Measurements from ENCODE around the gene ARHGAP25. TPM values are rescaled to one million over a fixed set of nuclear protein-coding genes. Genes with fewer than 3 reads are reported as not detected.

Gene ARHGAP25
- total and polyA plus RNA-seq, 2 experiments from 2014 or later, result 1.9 to 2.0 TPM

DNA sequence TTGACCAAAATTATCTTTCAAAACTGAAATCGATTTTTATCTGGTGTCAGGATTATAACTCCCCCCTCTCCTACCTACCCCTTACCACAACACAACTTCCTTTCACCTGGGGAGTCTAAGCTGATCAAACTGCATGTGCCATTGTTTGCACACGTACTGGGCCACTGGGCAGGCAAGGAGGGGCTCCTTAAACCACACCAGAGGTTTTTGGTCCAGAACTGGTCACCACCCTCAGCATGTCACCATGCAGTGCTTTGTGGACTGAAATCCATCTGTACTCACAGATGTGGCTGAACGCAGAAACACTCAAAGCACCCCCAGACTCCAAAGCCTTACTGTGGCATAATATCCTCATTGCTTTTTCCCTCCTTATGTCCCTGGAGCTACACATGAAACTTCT is 13.9 kb upstream of the ARHGAP25 start:
- Histone ChIP-seq H3K4me3 (no peak overlapping the region), H2AFZ (no peak overlapping the region), H3K27me3 (ENCODE audit: insufficient read depth) (no peaks in the 10 kb centered on the region), H4K20me1 (replicated peaks; ENCODE audit: insufficient read depth) (no peaks in the 10 kb centered on the region), H3K4me2 (no peak overlapping the region), H3K9me2 (ENCODE audit: insufficient read depth) (no peaks in the 10 kb centered on the region), H3K27ac (ENCODE audit: low read depth) (no peak overlapping the region), H3F3A (replicated peaks; ENCODE audit: low read depth) (no peaks in the 10 kb centered on the region), H3K36me3 (ENCODE audit: insufficient read depth) (no peaks in the 10 kb centered on the region), H3K79me2 (replicated peaks; ENCODE audit: insufficient read depth) (no peaks in the 10 kb centered on the region), H3K4me1 (ENCODE audit: insufficient read depth) (no peaks in the 10 kb centered on the region)
- H3K9me3 Mint-ChIP-seq, result no peaks in the 10 kb centered on the region
- peaks cover 3% of the 10 kb centered on the region for H3K27me3 Mint-ChIP-seq (ENCODE audit: insufficient read depth, low read depth, poor library complexity)
- ATAC-seq (no peak), DNase-seq (ENCODE audit: low spot score) (no peak)
- H3K36me3 Mint-ChIP-seq (ENCODE audit: low read depth), result no peaks in the 10 kb centered on the region
- H3K4me3 Mint-ChIP-seq, result no peak overlapping the region
- H3K4me1 Mint-ChIP-seq, result peaks cover 7% of the 10 kb centered on the region; the same call in 2 of the 3 replicates
- no peak overlapping the region for H3K27ac Mint-ChIP-seq
- TF ChIP-seq STAT1 (IDR thresholded peaks at IDR 0.05; ENCODE audit: unreplicated experiment), result no peak
- TF ChIP-seq EZH2 (IDR thresholded peaks at IDR 0.05; ENCODE audit: low read depth, unreplicated experiment), result no peak
- TF ChIP-seq, protein P1, sequence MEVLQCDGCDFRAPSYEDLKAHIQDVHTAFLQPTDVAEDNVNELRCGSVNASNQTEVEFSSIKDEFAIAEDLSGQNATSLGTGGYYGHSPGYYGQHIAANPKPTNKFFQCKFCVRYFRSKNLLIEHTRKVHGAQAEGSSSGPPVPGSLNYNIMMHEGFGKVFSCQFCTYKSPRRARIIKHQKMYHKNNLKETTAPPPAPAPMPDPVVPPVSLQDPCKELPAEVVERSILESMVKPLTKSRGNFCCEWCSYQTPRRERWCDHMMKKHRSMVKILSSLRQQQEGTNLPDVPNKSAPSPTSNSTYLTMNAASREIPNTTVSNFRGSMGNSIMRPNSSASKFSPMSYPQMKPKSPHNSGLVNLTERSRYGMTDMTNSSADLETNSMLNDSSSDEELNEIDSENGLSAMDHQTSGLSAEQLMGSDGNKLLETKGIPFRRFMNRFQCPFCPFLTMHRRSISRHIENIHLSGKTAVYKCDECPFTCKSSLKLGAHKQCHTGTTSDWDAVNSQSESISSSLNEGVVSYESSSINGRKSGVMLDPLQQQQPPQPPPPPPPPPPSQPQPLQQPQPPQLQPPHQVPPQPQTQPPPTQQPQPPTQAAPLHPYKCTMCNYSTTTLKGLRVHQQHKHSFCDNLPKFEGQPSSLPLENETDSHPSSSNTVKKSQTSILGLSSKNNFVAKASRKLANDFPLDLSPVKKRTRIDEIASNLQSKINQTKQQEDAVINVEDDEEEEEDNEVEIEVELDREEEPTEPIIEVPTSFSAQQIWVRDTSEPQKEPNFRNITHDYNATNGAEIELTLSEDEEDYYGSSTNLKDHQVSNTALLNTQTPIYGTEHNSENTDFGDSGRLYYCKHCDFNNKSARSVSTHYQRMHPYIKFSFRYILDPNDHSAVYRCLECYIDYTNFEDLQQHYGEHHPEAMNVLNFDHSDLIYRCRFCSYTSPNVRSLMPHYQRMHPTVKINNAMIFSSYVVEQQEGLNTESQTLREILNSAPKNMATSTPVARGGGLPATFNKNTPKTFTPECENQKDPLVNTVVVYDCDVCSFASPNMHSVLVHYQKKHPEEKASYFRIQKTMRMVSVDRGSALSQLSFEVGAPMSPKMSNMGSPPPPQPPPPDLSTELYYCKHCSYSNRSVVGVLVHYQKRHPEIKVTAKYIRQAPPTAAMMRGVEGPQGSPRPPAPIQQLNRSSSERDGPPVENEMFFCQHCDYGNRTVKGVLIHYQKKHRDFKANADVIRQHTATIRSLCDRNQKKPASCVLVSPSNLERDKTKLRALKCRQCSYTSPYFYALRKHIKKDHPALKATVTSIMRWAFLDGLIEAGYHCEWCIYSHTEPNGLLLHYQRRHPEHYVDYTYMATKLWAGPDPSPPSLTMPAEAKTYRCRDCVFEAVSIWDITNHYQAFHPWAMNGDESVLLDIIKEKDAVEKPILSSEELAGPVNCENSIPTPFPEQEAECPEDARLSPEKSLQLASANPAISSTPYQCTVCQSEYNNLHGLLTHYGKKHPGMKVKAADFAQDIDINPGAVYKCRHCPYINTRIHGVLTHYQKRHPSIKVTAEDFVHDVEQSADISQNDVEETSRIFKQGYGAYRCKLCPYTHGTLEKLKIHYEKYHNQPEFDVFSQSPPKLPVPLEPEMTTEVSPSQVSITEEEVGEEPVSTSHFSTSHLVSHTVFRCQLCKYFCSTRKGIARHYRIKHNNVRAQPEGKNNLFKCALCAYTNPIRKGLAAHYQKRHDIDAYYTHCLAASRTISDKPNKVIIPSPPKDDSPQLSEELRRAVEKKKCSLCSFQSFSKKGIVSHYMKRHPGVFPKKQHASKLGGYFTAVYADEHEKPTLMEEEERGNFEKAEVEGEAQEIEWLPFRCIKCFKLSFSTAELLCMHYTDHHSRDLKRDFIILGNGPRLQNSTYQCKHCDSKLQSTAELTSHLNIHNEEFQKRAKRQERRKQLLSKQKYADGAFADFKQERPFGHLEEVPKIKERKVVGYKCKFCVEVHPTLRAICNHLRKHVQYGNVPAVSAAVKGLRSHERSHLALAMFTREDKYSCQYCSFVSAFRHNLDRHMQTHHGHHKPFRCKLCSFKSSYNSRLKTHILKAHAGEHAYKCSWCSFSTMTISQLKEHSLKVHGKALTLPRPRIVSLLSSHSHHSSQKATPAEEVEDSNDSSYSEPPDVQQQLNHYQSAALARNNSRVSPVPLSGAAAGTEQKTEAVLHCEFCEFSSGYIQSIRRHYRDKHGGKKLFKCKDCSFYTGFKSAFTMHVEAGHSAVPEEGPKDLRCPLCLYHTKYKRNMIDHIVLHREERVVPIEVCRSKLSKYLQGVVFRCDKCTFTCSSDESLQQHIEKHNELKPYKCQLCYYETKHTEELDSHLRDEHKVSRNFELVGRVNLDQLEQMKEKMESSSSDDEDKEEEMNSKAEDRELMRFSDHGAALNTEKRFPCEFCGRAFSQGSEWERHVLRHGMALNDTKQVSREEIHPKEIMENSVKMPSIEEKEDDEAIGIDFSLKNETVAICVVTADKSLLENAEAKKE (CRISPR knock-in tag; IDR thresholded peaks at IDR 0.05), result no peak
- TF ChIP-seq, protein P2, sequence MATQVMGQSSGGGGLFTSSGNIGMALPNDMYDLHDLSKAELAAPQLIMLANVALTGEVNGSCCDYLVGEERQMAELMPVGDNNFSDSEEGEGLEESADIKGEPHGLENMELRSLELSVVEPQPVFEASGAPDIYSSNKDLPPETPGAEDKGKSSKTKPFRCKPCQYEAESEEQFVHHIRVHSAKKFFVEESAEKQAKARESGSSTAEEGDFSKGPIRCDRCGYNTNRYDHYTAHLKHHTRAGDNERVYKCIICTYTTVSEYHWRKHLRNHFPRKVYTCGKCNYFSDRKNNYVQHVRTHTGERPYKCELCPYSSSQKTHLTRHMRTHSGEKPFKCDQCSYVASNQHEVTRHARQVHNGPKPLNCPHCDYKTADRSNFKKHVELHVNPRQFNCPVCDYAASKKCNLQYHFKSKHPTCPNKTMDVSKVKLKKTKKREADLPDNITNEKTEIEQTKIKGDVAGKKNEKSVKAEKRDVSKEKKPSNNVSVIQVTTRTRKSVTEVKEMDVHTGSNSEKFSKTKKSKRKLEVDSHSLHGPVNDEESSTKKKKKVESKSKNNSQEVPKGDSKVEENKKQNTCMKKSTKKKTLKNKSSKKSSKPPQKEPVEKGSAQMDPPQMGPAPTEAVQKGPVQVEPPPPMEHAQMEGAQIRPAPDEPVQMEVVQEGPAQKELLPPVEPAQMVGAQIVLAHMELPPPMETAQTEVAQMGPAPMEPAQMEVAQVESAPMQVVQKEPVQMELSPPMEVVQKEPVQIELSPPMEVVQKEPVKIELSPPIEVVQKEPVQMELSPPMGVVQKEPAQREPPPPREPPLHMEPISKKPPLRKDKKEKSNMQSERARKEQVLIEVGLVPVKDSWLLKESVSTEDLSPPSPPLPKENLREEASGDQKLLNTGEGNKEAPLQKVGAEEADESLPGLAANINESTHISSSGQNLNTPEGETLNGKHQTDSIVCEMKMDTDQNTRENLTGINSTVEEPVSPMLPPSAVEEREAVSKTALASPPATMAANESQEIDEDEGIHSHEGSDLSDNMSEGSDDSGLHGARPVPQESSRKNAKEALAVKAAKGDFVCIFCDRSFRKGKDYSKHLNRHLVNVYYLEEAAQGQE (IDR thresholded peaks at IDR 0.05; ENCODE audit: unreplicated experiment), result no peak
- no peak for TF ChIP-seq EZH2phosphoT487 (IDR thresholded peaks at IDR 0.05; ENCODE audit: unreplicated experiment)
- TF ChIP-seq, protein P3, sequence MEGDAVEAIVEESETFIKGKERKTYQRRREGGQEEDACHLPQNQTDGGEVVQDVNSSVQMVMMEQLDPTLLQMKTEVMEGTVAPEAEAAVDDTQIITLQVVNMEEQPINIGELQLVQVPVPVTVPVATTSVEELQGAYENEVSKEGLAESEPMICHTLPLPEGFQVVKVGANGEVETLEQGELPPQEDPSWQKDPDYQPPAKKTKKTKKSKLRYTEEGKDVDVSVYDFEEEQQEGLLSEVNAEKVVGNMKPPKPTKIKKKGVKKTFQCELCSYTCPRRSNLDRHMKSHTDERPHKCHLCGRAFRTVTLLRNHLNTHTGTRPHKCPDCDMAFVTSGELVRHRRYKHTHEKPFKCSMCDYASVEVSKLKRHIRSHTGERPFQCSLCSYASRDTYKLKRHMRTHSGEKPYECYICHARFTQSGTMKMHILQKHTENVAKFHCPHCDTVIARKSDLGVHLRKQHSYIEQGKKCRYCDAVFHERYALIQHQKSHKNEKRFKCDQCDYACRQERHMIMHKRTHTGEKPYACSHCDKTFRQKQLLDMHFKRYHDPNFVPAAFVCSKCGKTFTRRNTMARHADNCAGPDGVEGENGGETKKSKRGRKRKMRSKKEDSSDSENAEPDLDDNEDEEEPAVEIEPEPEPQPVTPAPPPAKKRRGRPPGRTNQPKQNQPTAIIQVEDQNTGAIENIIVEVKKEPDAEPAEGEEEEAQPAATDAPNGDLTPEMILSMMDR (conservative IDR thresholded peaks at IDR 0.05; ENCODE audit: low read depth in 2 of 2), result no peak
- TF ChIP-seq, protein P4, sequence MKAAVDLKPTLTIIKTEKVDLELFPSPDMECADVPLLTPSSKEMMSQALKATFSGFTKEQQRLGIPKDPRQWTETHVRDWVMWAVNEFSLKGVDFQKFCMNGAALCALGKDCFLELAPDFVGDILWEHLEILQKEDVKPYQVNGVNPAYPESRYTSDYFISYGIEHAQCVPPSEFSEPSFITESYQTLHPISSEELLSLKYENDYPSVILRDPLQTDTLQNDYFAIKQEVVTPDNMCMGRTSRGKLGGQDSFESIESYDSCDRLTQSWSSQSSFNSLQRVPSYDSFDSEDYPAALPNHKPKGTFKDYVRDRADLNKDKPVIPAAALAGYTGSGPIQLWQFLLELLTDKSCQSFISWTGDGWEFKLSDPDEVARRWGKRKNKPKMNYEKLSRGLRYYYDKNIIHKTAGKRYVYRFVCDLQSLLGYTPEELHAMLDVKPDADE (IDR thresholded peaks at IDR 0.05), result no peak
- no peak for TF ChIP-seq JUNB (IDR thresholded peaks at IDR 0.05; ENCODE audit: unreplicated experiment)
- no peak for TF ChIP-seq CREB1 (CRISPR knock-in tag; IDR thresholded peaks at IDR 0.05; ENCODE audit: low read depth)
- TF ChIP-seq POLR2AphosphoS5 (IDR thresholded peaks at IDR 0.05; ENCODE audit: low read depth), result no peak
- no peak for TF ChIP-seq ZNF114 (CRISPR knock-in tag; IDR thresholded peaks at IDR 0.05)
- TF ChIP-seq ZNF331 (CRISPR knock-in tag; IDR thresholded peaks at IDR 0.05; ENCODE audit: low read depth), result no peak
- TF ChIP-seq NANOG (IDR thresholded peaks at IDR 0.05; ENCODE audit: borderline replicate concordance), result no peak
